NCI-H345 (cell line): ENCODE results near the gene SVBP.
"Not testable (repeated sequence)": the region's sequence is repeated elsewhere in the genome, so short reads cannot be mapped to it uniquely, and the experiment has no call there.

Experiments
- DNase-seq: peaks from one replicate; lab custom pipeline; 2025; lab: John Stamatoyannopoulos, UW

The SVBP gene

GRCh38 chr1:42816585-42817439 lies at the start of gene SVBP, which contains the start of gene ERMAP:
Gene SVBP, minus strand, starts transcription at chr1:42817397. Its CDS starts 853 bp downstream, at chr1:42816544.
Gene ERMAP, plus strand, starts transcription at chr1:42817122. Its CDS starts 13,327 bp downstream, at chr1:42830449.
- DNase-seq = peak; percentile 92

- DNase-seq = no peak
These were observed 49.4 kb upstream of the SVBP start for GRCh38 chr1:42866549-42866948.

GRCh38 chr1:42861014-42861399 lies 43.8 kb upstream of the SVBP start:
- DNase-seq = no peak

- no peak for DNase-seq
These were observed 43.3 kb upstream of the SVBP start for GRCh38 chr1:42860339-42861013.

GRCh38 chr1:42859366-42859765 lies 42.2 kb upstream of the SVBP start:
- not testable (repeated sequence) for DNase-seq

GRCh38 chr1:42856554-42856953 lies 39.4 kb upstream of the SVBP start:
- DNase-seq = not testable (repeated sequence)

GRCh38 chr1:42853116-42853884 lies 36.1 kb upstream of the SVBP start:
- DNase-seq = no peak

- DNase-seq = no peak
These were observed 35.4 kb upstream of the SVBP start for GRCh38 chr1:42852608-42852980.

- DNase-seq = no peak
These were observed 34.9 kb upstream of the SVBP start for GRCh38 chr1:42851960-42852607.

- DNase-seq = no peak
These were observed 34.2 kb upstream of the SVBP start for GRCh38 chr1:42851420-42851819.

GRCh38 chr1:42849944-42850343 lies 32.7 kb upstream of the SVBP start:
- no peak for DNase-seq

GRCh38 chr1:42848823-42849537 lies 31.8 kb upstream of the SVBP start:
- no peak for DNase-seq

- no peak for DNase-seq
These were observed 30.7 kb upstream of the SVBP start for GRCh38 chr1:42847721-42848460.

GRCh38 chr1:42847111-42847595 lies 30.0 kb upstream of the SVBP start:
- no peak for DNase-seq

GRCh38 chr1:42846257-42847110 lies 29.3 kb upstream of the SVBP start, which contains the start of gene ZNF691:
Gene ZNF691, plus strand, starts transcription at chr1:42846613. Its CDS starts 3,046 bp downstream, at chr1:42849659.
- DNase-seq = peak; percentile 97

GRCh38 chr1:42845866-42846256 lies 28.7 kb upstream of the SVBP start:
- peak; percentile 18 for DNase-seq

- no peak for DNase-seq
These were observed 28.0 kb upstream of the SVBP start for GRCh38 chr1:42845193-42845592.

- no peak for DNase-seq
These were observed 27.5 kb upstream of the SVBP start for GRCh38 chr1:42844592-42845140.
